Stimulated activated CD8-positive, alpha-beta memory T cell treated with anti-CD3 and anti-CD28 coated beads, Interleukin-7, amount 100 ng/mL, for 24 hours (primary cell): ENCODE results near the gene PPP3CB.

ENCODE experiments used
- DNase-seq: peaks from one replicate; pipeline ENCODE4 v3.0.0-alpha.2; 2020; ENCODE audit warnings: low read depth

Gene PPP3CB

GRCh38 chr10:73480158-73480557 is 15.7 kb downstream of the PPP3CB start:
- no peak for DNase-seq

GRCh38 chr10:73478636-73479035 is 17.2 kb downstream of the PPP3CB start:
- DNase-seq = no peak

- no peak for DNase-seq
Observed at GRCh38 chr10:73471226-73471625, 24.6 kb downstream of the PPP3CB start.

- no peak for DNase-seq
Observed at GRCh38 chr10:73469579-73469978, 26.2 kb downstream of the PPP3CB start.

GRCh38 chr10:73467206-73467605 is 28.6 kb downstream of the PPP3CB start:
- no peak for DNase-seq

GRCh38 chr10:73465978-73466726 is 29.7 kb downstream of the PPP3CB start:
- DNase-seq = no peak

GRCh38 chr10:73460897-73461296 is 34.9 kb downstream of the PPP3CB start:
- no peak for DNase-seq

- no peak for DNase-seq
Observed at GRCh38 chr10:73459683-73460314, 36.0 kb downstream of the PPP3CB start.

GRCh38 chr10:73456187-73456890 is 39.5 kb downstream of the PPP3CB start:
- DNase-seq = no peak

GRCh38 chr10:73449113-73449512 is 46.7 kb downstream of the PPP3CB start:
- no peak for DNase-seq

- no peak for DNase-seq
Observed at GRCh38 chr10:73448384-73448783, 47.4 kb downstream of the PPP3CB start.

GRCh38 chr10:73446926-73447325 is 48.9 kb downstream of the PPP3CB start:
- no peak for DNase-seq

GRCh38 chr10:73444457-73444856 is 51.4 kb downstream of the PPP3CB start:
- DNase-seq = no peak

- DNase-seq = no peak
Observed at GRCh38 chr10:73439605-73440312, 56.1 kb downstream of the PPP3CB start.

GRCh38 chr10:73439055-73439454 is 56.8 kb downstream of the PPP3CB start:
- DNase-seq = no peak

GRCh38 chr10:73433538-73433867 is 62.3 kb downstream of the PPP3CB start, which contains the start of gene MSS51:
TSS of gene MSS51 (minus strand) at chr10:73433561. CDS start at chr10:73428284, 5,277 bp downstream.
- no peak for DNase-seq

GRCh38 chr10:73432646-73433537 is 62.9 kb downstream of the PPP3CB start:
- DNase-seq = no peak

- DNase-seq = no peak
Observed at GRCh38 chr10:73426318-73426717, 69.5 kb downstream of the PPP3CB start.

- no peak for DNase-seq
Observed at GRCh38 chr10:73424478-73424877, 71.3 kb downstream of the PPP3CB start.

GRCh38 chr10:73423309-73423708 is 72.5 kb downstream of the PPP3CB start:
- no peak for DNase-seq

GRCh38 chr10:73416571-73416970 is 79.3 kb downstream of the PPP3CB start:
- no peak for DNase-seq
